Endothelial cell of umbilical vein (primary cell): ENCODE results near the gene RPS19BP1. TPM values are rescaled to one million over a fixed set of nuclear protein-coding genes. Genes with fewer than 3 reads are reported as not detected.

Experiments used
- BruUV-seq: library from RNA; stranded (reverse); fragments of 400-500 nt; replicated peaks from 2 replicates; lab custom pipeline; 2021; lab: Mats Ljungman, UMichigan
- CTCF ChIA-PET: fragments of 300-600, 350-600 bp; sonication (Branson Sonifier 250); formaldehyde crosslinking; loops from one replicate; lab custom pipeline; 2021; ENCODE audit warnings: antibody characterized with exemption, inconsistent platforms; lab: Charles Lee
- POLR2A ChIA-PET: fragments of 300-600, 350-600 bp; sonication (Branson Sonifier 250); formaldehyde crosslinking; loops from one replicate; lab custom pipeline; 2021; ENCODE audit warnings: antibody characterized with exemption, inconsistent platforms; lab: Charles Lee
- DNase-seq: peaks from one replicate; pipeline ENCODE4 v3.0.0-alpha.2; 2011; ENCODE audit warnings: low read depth, low spot score
- FAIRE-seq: peaks from 2 replicates; lab custom pipeline; 2011; peaks lifted over from hg19 to GRCh38; lab: Jason Lieb, UNC
- H2AFZ ChIP-seq: 2 replicates; pipeline ENCODE4 v1.6.0; 2012; ENCODE audit warnings: low read depth, low read length, control low read depth, inconsistent platforms
- H3K27ac ChIP-seq: 2 replicates; pipeline ENCODE4 v1.5.1; 2011; ENCODE audit warnings: low read depth, mild to moderate bottlenecking, control low read depth, low read length, moderate library complexity; ENCODE audit not compliant: insufficient read depth
- H3K27me3 ChIP-seq, 2 experiments: 2 replicates each; pipeline versions ENCODE4 v1.6.0 to v1.6.1; 2011; ENCODE audit warnings: low read length in 2 of 2, mixed read lengths in 1 of 2; ENCODE audit not compliant: control insufficient read depth in 2 of 2, insufficient read depth in 2 of 2
- H3K36me3 ChIP-seq, 2 experiments: 2 replicates in 1 of 2; 3 replicates in 1 of 2; pipeline ENCODE4 v1.5.1; 2011; ENCODE audit warnings: low read length in 2 of 2, mild to moderate bottlenecking in 1 of 2, moderate library complexity in 1 of 2; ENCODE audit not compliant: control insufficient read depth in 2 of 2, insufficient read depth in 2 of 2; ENCODE audit errors: extremely low read depth in 1 of 2
- H3K4me1 ChIP-seq: 3 replicates; pipeline ENCODE4 v1.5.1; 2011; ENCODE audit warnings: mild to moderate bottlenecking, low read length; ENCODE audit not compliant: control insufficient read depth, insufficient read depth; ENCODE audit errors: extremely low read depth
- H3K4me2 ChIP-seq: 2 replicates; pipeline ENCODE4 v1.6.1; 2011; ENCODE audit warnings: low read length, control low read depth, mixed read lengths; ENCODE audit not compliant: insufficient read depth
- H3K4me3 ChIP-seq, 3 experiments: fragments of 200-600 bp in 1 of 3; sonication (generic), shearing (Covaris generic) in 1 of 3; replicated peaks in 1 of 3; 2 replicates each; pipeline ENCODE4 v1.5.1; 2011 to 2016; ENCODE audit warnings: control low read depth in 3 of 3, low read length in 3 of 3, mild to moderate bottlenecking in 2 of 3, inconsistent platforms in 1 of 3, low read depth in 1 of 3, moderate library complexity in 1 of 3; ENCODE audit not compliant: insufficient read depth in 1 of 3
- H3K79me2 ChIP-seq: 2 replicates; pipeline ENCODE4 v1.6.0; 2012; ENCODE audit warnings: low read length, inconsistent platforms; ENCODE audit not compliant: control insufficient read depth, insufficient read depth
- H3K9ac ChIP-seq: replicated peaks from 2 replicates; pipeline ENCODE3; 2011; ENCODE audit warnings: low read length, control low read depth; ENCODE audit not compliant: insufficient read depth; ENCODE audit errors: extremely low read depth
- H3K9me1 ChIP-seq: replicated peaks from 3 replicates; pipeline ENCODE4 v1.6.0; 2011; ENCODE audit warnings: mild to moderate bottlenecking, low read length; ENCODE audit not compliant: control insufficient read depth, insufficient read depth; ENCODE audit errors: extremely low read depth
- H3K9me3 ChIP-seq: replicated peaks from 2 replicates; pipeline ENCODE4 v1.5.1; 2012; ENCODE audit warnings: low read length, inconsistent platforms; ENCODE audit not compliant: control insufficient read depth, insufficient read depth
- H4K20me1 ChIP-seq: replicated peaks from 2 replicates; pipeline ENCODE3; 2011; ENCODE audit warnings: mild to moderate bottlenecking, low read length; ENCODE audit not compliant: control insufficient read depth, insufficient read depth; ENCODE audit errors: extremely low read depth
- CTCF ChIP-seq, 2 donors: IDR thresholded peaks; 1 replicate in 1 of 2; 2 replicates in 1 of 2; pipeline ENCODE4 v1.5.1; 2011; ENCODE audit warnings: low read length in 2 of 2, mild to moderate bottlenecking in 2 of 2, moderate library complexity in 2 of 2, control low read depth in 1 of 2, inconsistent platforms in 1 of 2, low read depth in 1 of 2; ENCODE audit not compliant: insufficient read depth in 1 of 2; ENCODE audit errors: extremely low read depth in 1 of 2
- EZH2 ChIP-seq: IDR thresholded peaks from 2 replicates; pipeline ENCODE4 v1.6.1; 2012; ENCODE audit warnings: borderline replicate concordance, low read depth, mild to moderate bottlenecking, moderate library complexity, low read length, inconsistent platforms; ENCODE audit not compliant: severe bottlenecking
- FOS ChIP-seq: IDR thresholded peaks from 2 replicates; pipeline ENCODE4 v1.6.1; 2011; ENCODE audit warnings: mild to moderate bottlenecking, low read length, moderate library complexity, borderline replicate concordance; ENCODE audit not compliant: insufficient read depth
- GATA2 ChIP-seq: IDR thresholded peaks from 2 replicates; pipeline ENCODE4 v1.7.0; 2011; ENCODE audit warnings: low read depth, mild to moderate bottlenecking, moderate library complexity, mixed read lengths, low read length; ENCODE audit not compliant: insufficient read length, insufficient read depth
- JUN ChIP-seq: IDR thresholded peaks from 2 replicates; pipeline ENCODE4 v1.6.1; 2011; ENCODE audit warnings: borderline replicate concordance, low read depth; ENCODE audit not compliant: insufficient read length, insufficient read depth
- MAX ChIP-seq: IDR thresholded peaks from 2 replicates; pipeline ENCODE4 v1.6.1; 2011; ENCODE audit not compliant: insufficient read depth, insufficient read length
- MYC ChIP-seq: IDR thresholded peaks from one replicate; pipeline ENCODE4 v1.6.1; 2011; ENCODE audit warnings: mild to moderate bottlenecking, low read depth, low read length
- POLR2A ChIP-seq: IDR thresholded peaks from 2 replicates; pipeline ENCODE4 v1.6.1; 2012; ENCODE audit warnings: low read depth, mild to moderate bottlenecking, control low read depth, low read length
- POLR2AphosphoS5 ChIP-seq: IDR thresholded peaks from 2 replicates; pipeline ENCODE4 v1.6.1; 2012; ENCODE audit warnings: low read depth, mild to moderate bottlenecking, control low read depth, low read length, moderate library complexity; ENCODE audit not compliant: insufficient read depth
- dilution Hi-C: fragments of 300-500 bp; cut with MboI; formaldehyde crosslinking; loops from one replicate; pipeline ENCODE4 v1.15.0; 2019; ENCODE audit warnings: low sequenced_read_pairs; ENCODE audit not compliant: extremely low pct_ligation_motif_present
- intact Hi-C: fragments of 100-400 bp; cut with micrococcal nuclease; formaldehyde crosslinking; loops from one replicate; pipeline ENCODE4 v1.10.0; 2022
- polyA plus RNA-seq, 4 experiments: library from polyadenylated mRNA; depleted of rRNA in 3 of 4; stranded (reverse) in 3 of 4; unstranded in 1 of 4; fragments of >200 nt; gene quantifications; 2 replicates each; pipeline versions ENCODE4 v1.2.1 to v1.2.3, GENCODE V29; 2011 to 2012; ENCODE audit warnings: missing spikeins in 1 of 4
- total RNA-seq: library from RNA; stranded (reverse); gene quantifications from 2 replicates; pipeline ENCODE4 v1.2.3, GENCODE V29; 2021

Gene RPS19BP1
- total and polyA plus RNA-seq, 2 donors (not counting 3 experiments of a cell fraction or from before 2014, with no cell fraction given), result 66.6 to 84.3 TPM

DNA sequence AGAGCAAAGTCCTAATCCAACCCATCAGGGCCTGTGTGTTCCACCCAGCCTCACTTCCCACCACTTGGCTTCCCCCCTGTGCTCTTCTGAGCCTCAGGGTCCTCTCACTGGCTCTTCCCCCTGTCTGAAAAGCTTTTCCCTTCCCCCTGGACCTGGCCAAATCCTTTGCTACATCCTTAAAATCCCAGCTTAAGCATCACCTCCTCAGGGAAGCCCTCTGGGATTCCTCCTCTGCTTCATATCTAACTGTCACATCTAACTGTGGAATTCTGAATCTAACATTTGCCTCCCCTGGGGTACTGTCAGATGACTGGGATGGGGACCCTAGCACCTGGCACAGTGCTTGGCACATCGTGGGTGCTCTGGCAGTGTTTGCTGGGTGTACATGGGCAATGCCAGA lies 39.0 kb upstream of the RPS19BP1 start:
- POLR2A ChIA-PET, result no interaction called here
- Histone ChIP-seq H3K9ac (no peak overlapping the region), H3K9me3 (no peaks in the 10 kb centered on the region), H4K20me1 (no peaks in the 10 kb centered on the region), H3K4me3 (no peak overlapping the region), H3K9me1 (no peaks in the 10 kb centered on the region), H2AFZ (no peak overlapping the region), H3K27ac (no peak overlapping the region), H3K79me2 (no peaks in the 10 kb centered on the region), H3K27me3 (no peaks in the 10 kb centered on the region), H3K36me3 (no peaks in the 10 kb centered on the region), H3K4me1 (peaks cover 9% of the 10 kb centered on the region), H3K4me2 (no peak overlapping the region)
- FAIRE-seq, result no peak
- TF ChIP-seq CTCF (IDR thresholded peaks at IDR 0.05; ENCODE audit: extremely low read depth in 1 of 2, insufficient read depth in 1 of 2, low read depth in 1 of 2, low read length in 2 of 2) (no peak), POLR2AphosphoS5 (no peak), EZH2 (no peak), POLR2A (no peak), GATA2 (no peak), FOS (no peak), JUN (no peak), MYC (no peak), MAX (no peak)
- intact Hi-C loops (loop anchor here (10.0 kb wide), 1 partner anchor 93 kb away; no protein-coding TSS in a partner anchor), dilution Hi-C loops (loop anchor here (25.0 kb wide), 1 partner anchor 441 kb away; no protein-coding TSS in a partner anchor)
- CTCF ChIA-PET, result interaction anchor here (1.3 kb wide), 1 partner anchor 16 kb away, joined by 3 read pairs; no protein-coding TSS in a partner anchor
- BruUV-seq, result no TSS peak
- no peak for DNase-seq
